HG02885 (cell line): ENCODE data around the gene OSBP.
"Not testable (repeated sequence)": the region's sequence is repeated elsewhere in the genome, so short reads cannot be mapped to it uniquely, and the experiment has no call there.

Experiments used
- ATAC-seq: cut with Tn5 transposase; IDR thresholded peaks from one replicate; pipeline ENCODE4 v1.9.1; 2021; ENCODE audit warnings: mild to moderate bottlenecking; ENCODE audit not compliant: unreplicated experiment, poor library complexity

Gene OSBP

DNA sequence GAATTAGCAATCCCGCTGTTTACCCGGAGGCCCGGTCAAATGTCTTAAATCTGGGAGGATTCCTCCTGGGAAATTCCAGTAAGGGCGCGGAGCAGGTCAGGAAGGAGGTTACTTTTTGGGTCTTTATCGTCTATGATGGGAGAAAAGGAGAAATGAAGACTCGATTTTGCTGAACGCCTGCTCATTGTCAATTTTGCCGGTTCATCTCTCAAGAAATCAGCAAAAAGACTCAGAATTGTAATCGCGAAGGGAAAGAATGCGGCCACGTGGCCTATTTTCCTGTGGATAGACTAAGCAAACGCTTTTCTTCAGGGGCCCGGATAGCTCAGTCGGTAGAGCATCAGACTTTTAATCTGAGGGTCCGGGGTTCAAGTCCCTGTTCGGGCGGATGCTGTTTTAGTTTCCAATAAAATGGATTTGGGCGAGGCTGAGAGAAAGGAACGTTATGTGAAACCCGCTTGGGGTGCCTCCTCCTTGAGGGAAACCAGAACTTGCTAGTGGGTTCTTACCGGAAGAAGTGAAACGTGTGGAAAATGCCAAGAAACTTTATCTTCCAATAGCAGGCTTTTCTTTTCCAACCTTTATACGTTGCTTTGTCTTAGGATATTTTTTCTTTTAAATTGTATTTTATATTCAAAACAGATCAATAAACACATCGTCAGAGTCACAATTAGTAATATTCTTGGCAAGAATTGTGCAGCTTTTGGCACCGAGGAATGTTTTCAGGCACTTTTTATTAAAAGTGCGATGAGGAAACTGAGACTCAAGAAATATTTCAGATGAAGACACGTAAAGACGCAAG, 59.3 kb downstream of the OSBP start:
- ATAC-seq = peak; percentile 25

DNA sequence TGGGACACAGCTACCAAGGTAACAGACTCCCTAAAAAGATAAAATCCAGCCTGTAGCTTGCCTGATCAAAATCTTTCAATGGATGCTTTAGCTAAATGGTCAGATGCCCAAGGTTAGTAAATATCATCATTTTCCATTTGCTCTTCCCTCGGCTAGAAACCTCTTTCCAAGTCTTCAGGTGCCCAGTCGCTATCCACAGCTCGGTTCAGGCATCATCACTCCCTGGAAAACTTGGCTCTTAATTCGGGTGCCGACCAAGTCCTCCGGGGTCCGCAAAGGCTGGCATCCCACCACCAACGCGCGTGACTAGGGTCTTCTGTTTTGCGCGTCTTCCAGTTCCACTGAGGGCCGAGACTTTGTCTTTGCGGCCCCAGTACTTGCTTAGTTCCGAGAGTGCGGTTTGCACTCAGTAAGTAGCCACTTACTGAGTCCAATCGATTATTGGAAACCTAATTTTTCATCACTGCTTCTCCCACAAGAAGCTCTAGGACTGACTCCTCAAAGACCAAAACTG, 59.9 kb downstream of the OSBP start:
- no peak for ATAC-seq

DNA sequence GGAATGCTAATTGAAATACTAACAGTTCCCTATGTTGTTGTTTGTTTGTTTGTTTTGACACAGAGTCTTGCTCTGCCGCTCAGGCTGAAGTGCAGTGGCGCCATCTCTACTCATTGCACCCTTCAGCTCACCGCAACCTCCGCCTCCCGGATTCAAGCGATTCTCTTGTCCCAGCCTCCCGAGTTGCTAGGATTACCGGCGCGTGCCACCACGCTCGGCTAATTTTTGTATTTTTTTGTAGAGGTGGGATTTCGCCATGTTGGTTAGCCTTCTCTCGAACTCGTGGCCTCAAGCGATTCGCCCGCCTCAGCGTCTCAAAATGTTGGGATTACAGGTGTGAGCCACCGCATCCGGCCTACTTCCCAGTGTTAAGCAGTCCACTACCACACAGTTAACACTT, 62.3 kb downstream of the OSBP start:
- ATAC-seq = no peak

DNA sequence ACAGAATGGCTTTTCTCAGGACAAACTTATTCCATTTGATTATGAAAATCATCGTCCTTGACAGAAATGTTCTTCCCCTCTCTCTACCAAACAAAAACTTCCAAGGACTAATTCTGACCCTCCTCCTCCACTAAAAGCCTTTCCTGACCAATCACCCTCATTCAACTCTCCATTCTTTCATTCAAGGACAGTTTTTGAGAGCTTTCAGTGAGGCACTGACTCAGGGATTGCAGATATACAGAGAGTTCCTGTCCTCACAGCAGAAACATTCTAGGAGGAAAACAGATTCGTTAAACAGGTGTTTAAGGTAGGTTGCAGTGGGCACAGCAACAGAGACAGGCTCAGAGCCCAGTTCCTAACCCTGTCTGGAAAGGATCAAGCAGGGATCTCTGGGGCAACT, 62.7 kb downstream of the OSBP start:
- ATAC-seq = no peak

DNA sequence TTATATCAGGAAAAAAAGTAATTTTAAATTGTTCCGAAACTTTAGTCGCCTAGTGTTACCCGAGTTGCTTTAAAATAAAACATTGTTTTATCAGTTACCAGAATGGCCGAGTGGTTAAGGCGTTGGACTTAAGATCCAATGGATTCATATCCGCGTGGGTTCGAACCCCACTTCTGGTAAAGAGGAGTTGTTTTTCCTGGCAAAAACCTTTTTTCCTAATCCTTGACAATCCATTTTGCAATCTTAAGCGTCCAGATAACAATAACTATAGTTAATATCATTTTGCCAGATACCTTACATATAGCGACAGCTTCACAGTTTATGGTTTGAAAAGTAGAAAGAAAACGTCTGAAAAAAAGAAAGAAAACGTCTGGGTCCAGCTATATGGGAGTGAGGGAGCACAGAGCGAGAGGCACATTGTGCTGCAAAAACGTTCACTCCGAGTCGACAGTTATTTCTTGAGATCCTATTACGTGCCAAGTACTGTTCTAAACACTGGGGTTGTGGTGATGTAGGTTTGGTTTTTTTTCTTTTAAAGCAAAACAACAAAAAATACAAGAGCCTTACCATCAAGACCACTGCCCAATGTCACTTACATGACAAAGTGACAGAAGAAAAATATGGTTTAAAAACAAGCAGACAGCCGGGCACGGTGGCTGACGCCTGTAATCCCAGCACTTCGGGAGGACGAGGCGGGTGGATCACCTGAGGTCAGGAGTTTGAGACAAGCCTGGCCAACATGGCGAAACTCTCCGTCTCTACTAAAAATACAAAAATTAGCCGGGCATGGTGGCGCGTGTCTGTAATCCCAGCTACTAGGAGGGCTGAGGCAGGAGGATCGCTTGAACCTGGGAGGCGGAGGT, 63.7 kb downstream of the OSBP start:
- no peak for ATAC-seq

DNA sequence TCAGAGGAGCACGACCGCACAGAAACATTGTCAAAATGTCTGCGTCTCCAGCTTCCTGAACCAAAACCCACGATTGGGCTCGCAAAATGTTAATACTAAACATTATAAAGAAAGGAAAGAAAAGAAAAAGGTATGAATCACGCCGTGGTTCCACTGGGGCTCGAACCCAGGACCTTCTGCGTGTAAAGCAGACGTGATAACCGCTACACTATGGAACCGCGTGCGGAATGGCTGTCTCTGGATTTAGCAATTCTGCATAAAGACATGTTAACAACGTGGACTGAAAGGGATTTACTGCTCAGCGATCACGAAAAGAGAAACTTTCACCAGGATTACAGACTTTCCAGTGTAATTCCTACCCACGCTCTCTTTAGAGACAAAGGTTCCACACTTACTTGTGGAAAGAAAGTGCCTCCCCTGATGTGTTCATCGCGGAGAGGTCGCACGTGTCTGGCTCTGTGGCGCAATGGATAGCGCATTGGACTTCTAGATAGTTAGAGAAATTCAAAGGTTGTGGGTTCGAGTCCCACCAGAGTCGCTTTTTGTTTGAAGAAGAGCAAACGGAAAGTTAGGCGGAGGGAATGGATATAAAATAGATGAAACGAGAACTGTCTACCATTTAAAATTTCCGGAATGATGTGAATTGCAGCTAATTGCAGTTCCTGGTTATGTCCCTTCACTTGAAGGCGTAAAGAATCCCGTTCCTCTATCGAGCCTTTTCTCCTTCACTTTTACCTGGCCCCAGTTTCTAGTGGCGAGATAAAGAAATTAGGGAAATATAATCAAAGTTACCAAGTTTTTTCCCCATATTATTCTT, 64.5 kb downstream of the OSBP start:
- ATAC-seq = peak; percentile 35

DNA sequence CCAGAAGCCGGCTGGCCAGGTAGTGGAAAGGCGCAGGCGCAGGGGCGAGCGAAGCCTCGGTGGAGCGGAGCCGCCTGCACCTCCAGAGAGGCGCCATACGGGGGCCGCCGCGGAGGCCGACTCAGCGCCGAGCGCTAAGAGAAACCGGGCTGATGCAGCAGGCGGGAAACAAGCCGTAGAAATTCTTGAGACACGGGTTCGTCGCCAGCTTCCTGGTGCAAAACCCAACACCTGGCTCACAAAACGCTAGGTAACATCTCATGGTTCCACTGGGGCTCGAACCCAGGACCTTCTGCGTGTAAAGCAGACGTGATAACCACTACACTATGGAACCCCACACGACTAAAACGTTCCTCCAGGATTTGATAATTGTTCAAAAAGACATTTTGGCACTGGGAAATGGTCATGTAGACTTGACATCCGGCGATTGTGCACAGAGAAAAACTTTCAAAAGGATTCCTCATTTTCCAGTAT, 65.2 kb downstream of the OSBP start:
- ATAC-seq = peak; percentile 89

DNA sequence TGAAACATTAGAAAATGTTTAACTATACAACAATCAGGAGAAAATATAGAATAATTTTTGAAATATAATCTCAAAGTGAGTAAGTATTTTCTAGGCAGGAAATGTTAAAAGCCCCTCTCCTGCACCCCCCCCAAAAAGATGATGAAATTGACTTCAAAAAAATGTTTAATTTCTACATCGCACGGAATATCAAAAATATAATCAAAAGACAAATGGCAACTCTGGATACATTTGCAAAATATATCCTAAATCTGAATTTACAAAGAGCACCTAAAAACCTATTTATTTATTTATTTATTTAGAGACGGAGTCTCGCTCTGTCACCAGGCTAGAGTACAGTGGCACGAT, 67.3 kb downstream of the OSBP start:
- ATAC-seq = no peak

DNA sequence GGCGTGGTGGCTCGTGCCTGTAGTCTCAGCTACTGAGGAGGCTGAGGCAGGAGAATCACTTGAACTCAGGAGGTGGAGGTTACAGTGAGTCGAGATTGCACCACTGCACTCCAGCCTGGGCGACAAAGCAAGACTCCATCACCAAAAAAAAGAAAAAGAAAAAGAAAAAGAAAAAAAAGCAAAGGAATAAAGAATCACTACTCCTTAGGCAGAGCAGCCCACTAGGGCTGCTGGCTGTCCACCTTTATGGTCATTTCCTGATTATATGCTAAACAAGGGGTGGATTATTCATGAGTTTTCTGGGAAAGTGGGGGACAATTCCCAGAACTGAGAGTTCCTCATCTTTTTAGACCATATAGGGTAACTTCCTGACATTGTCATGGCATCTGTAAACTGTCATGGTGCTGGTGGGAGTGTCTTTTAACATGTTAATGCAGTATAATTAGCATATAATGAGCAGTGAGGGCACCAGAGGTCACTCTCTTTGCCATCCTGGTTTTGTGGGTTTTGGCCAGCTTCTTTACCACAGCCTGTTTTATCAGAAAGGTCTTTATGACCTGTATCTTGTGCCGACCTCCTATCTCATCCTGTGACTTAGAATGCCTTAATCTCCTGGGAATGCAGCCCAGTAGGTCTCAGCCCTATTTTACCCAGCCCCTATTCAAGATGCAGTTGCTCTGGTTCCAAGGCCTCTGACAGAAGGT, 67.8 kb downstream of the OSBP start:
- ATAC-seq = not testable (repeated sequence)

DNA sequence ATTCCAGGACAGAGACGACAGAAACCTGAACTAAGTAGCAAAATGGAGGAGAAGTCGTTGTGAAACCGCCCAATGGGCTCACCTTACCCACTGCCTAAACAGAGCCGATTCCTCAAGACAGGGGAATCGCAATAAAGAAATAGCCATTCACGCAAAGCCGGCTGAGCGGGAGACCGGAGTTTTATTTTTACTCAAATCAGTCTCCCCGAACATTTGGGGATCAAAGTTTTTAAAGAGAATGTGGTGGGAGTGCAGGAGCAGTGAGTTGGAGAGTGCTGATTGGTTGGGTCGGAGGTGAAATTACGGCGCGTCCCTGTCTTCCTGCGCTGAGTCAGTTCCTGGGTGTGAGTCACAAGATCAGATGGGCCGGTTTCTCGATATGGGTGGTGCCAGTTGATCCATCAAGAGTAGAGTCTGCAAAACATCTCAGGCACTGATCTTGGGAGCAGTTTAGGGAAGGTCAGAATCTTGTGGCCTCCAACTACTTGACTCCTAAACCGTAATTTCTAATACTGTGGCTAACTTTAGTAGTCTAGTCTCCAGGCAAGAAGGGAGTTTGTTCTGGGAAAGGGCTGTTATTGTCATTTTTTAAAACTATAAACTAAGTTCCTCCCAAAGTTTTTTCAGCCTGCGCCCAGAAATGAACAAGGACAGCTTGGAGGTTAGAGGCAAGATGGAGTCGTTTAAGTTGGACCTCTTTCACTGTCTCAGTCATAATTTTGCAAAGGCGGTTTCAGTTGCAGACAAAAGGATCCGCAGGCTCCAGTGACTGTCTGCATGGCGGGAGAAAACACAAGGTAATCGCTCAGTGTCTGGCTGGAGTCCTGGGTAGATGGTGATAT, 70.2 kb downstream of the OSBP start:
- no peak for ATAC-seq

DNA sequence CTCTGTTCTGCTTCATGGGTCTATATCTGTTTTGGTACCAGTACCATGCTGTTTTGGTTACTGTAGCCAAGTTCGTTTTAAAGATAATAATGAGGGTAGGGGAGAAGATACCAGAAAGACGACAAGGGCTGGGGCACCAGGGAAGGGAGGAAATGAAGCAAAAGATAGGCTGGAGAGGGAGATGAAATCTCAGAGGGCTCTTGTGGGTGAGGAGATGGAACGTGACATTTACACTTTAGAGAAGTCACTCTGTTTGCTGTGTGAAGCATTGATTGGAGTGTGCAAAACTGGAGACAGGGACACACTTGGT, 70.8 kb downstream of the OSBP start:
- no peak for ATAC-seq

DNA sequence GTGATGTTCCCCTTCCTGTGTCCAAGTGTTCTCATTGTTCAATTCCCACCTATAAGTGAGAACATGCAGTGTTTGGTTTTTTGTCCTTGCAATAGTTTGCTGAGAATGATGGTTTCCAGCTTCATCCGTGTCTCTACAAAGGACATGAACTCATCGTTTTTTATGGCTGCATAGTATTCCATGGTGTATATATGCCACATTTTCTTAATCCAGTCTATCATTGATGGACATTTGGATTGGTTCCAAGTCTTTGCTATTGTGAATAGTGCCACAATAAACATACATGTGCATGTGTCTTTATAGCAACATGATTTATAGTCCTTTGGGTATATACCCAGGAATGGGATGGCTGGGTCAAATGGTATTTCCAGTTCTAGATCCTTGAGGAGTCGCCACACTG, 71.9 kb downstream of the OSBP start:
- ATAC-seq = not testable (repeated sequence)

DNA sequence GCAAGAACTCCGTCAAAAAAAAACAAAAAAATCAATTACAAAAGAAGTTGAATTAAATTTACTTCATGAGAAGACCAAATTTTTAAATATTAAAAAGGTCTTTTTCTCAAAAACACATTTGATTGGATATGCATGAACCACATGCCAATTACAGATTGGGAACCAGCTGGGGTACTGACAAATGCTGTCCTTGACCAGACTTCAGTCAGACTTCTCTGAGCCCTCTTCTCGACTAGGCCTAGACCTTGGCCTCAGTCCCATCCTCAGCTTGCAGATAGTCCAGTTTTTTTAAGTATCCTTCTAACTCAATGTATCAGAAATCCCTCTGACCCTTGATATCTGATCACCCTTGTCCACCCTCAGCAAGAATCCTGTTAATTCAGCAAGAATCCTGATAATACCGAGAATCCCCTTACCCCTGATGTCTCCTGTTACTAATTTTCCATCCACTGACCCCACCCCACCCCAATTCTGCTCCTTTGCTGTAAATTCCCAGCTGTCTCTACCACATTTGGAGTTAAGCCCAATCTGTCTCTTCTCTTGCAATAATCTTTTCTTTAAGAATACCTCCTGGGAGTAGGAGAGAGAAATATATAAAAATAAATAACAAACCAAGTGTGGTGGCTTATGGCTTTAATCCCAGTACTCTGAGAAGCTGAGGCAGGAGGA, 73.3 kb downstream of the OSBP start:
- ATAC-seq = no peak

DNA sequence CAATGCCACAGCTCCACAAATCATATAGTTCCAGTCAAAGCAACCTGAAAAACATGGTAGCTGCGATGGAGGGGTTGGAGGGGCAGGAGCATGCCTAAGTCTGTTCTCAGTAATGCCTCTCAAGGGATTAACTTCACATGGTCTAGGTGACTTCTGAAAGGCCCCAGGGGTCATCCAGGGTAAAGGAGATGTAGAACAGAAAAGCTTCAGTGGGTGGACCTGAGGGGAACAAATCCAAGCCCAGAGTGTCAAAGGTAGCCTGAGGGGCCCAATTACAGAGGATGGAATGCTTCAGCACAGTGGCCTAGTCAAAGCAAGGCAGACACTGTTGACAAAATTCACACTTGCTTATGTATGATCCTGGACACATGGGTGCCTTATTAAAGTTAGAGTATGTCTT, 80.9 kb downstream of the OSBP start:
- no peak for ATAC-seq

DNA sequence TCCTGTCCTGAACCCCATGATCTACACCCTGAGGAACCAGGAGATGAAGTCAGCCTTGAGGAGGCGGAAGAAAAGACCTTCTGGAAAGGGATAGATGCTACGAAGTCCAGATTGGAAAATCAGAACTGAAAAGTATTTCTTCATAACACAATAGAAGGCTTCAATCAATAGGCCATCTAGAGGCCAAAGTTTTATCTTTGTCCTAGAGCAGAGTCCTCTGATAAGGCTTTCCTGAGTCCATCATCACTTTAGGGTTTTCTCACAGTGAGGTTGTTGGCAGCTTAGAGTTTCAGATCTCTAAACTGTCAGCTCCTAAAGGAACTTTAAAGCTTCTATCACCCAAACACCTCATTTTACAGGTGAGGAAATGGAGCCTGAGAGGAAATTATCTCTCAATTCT, 83.0 kb downstream of the OSBP start:
- no peak for ATAC-seq

DNA sequence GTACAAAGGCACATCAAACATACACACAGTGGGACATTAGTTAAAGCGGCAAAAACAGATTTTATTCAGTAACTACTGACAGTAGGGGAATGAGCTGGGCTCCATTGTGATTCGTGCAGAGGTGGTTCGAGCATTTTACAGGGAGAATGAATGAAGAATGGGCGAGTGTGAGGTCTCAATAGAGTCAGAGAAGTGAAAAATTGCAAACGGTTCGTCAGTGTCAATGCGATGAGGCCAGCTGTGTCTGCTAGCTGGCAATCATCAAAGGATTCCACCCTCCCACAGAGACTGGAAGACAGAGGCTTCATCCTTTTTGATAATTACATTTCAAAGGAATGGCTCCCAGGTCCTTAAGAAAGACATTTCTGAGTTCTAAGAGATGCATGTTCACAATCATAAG, 86.9 kb downstream of the OSBP start:
- no peak for ATAC-seq
